BJ (cell line): ENCODE measurements around the gene PARD3. TPM values are rescaled to one million over a fixed set of nuclear protein-coding genes. Genes with fewer than 3 reads are reported as not detected.

Source experiments
- CTCF ChIA-PET: fragments of 350-600 bp; formaldehyde crosslinking; extraction: SDS; loops from one replicate; lab custom pipeline; 2021; ENCODE audit warnings: antibody characterized with exemption, inconsistent platforms; lab: Yijun Ruan, JAX
- POLR2A ChIA-PET: fragments of 300-600 bp; sonication (Branson Sonifier 250); formaldehyde crosslinking; extraction: SDS; loops from one replicate; lab custom pipeline; 2021; ENCODE audit warnings: antibody characterized with exemption; lab: Charles Lee
- DNase-seq: peaks from one replicate; pipeline ENCODE4 v3.0.0-alpha.2; 2011; ENCODE audit warnings: low read depth
- H3K27me3 ChIP-seq: 2 replicates; pipeline ENCODE4 v1.6.0; 2011; ENCODE audit warnings: low read length; ENCODE audit not compliant: control insufficient read depth, insufficient read depth
- H3K36me3 ChIP-seq: 2 replicates; pipeline ENCODE4 v1.5.1; 2011; ENCODE audit warnings: low read length; ENCODE audit not compliant: control insufficient read depth, insufficient read depth
- H3K4me3 ChIP-seq: 2 replicates; pipeline ENCODE4 v1.5.1; 2011; ENCODE audit warnings: low read depth, mild to moderate bottlenecking, control low read depth, low read length
- CTCF ChIP-seq: IDR thresholded peaks from 2 replicates; pipeline ENCODE4 v1.5.1; 2011; ENCODE audit warnings: low read depth, mild to moderate bottlenecking, control low read depth, inconsistent platforms, low read length, moderate library complexity; ENCODE audit not compliant: insufficient read depth
- polyA plus RNA-seq: library from polyadenylated mRNA; depleted of rRNA; stranded (reverse); fragments of >200 nt; gene quantifications from 2 replicates; pipeline ENCODE4 v1.2.3, GENCODE V29; 2011

PARD3 gene
- polyA plus RNA-seq, 1 experiment, result 17.7 TPM

GRCh38 chr10:34232481-34232880, 582.6 kb downstream of the PARD3 start:
- CTCF ChIA-PET, result interaction anchor here (0.7 to 1.0 kb wide), 3 partner anchors 8 to 49 kb away, joined by 3 read pairs; no protein-coding TSS in a partner anchor
- Histone ChIP-seq H3K4me3 (no peak overlapping the region), H3K27me3 (no peaks in the 10 kb centered on the region), H3K36me3 (no peaks in the 10 kb centered on the region)
- no peak for TF ChIP-seq CTCF
- no peak for DNase-seq
- POLR2A ChIA-PET, result no interaction called here

- no peak for DNase-seq
- Histone ChIP-seq H3K36me3 (no peaks in the 10 kb centered on the region), H3K4me3 (no peak overlapping the region), H3K27me3 (no peaks in the 10 kb centered on the region)
- ChIA-PET POLR2A (no interaction called here), CTCF (no interaction called here)
- TF ChIP-seq CTCF, result no peak
Measured at GRCh38 chr10:34231441-34232180, 583.5 kb downstream of the PARD3 start.

GRCh38 chr10:34229917-34230316, 585.2 kb downstream of the PARD3 start:
- ChIA-PET POLR2A (no interaction called here), CTCF (no interaction called here)
- Histone ChIP-seq H3K36me3 (no peaks in the 10 kb centered on the region), H3K4me3 (no peak overlapping the region), H3K27me3 (no peaks in the 10 kb centered on the region)
- TF ChIP-seq CTCF, result no peak
- no peak for DNase-seq

- Histone ChIP-seq H3K27me3 (no peaks in the 10 kb centered on the region), H3K4me3 (no peak overlapping the region), H3K36me3 (no peaks in the 10 kb centered on the region)
- DNase-seq, result no peak
- no peak for TF ChIP-seq CTCF
- ChIA-PET CTCF (interaction anchor here (0.7 to 0.9 kb wide), 2 partner anchors 10 to 127 kb away, joined by 3 read pairs; no protein-coding TSS in a partner anchor), POLR2A (no interaction called here)
Measured at GRCh38 chr10:34228066-34228465, 587.0 kb downstream of the PARD3 start.

GRCh38 chr10:34224639-34225038, 590.5 kb downstream of the PARD3 start:
- Histone ChIP-seq H3K36me3 (no peaks in the 10 kb centered on the region), H3K4me3 (no peak overlapping the region), H3K27me3 (no peaks in the 10 kb centered on the region)
- no peak for DNase-seq
- no peak for TF ChIP-seq CTCF
- ChIA-PET CTCF (interaction anchor here (0.8 to 1.0 kb wide), 2 partner anchors 8 to 24 kb away, joined by 3 read pairs; no protein-coding TSS in a partner anchor), POLR2A (interaction anchor here (0.6 kb wide), 1 partner anchor 713 kb away, joined by 4 read pairs; no protein-coding TSS in a partner anchor)
